GM21360 (cell line): Measurements from ENCODE around the gene PPP2R5A.

Experiments
- ATAC-seq: cut with Tn5 transposase; IDR thresholded peaks from one replicate; pipeline ENCODE4 v1.9.1; 2021; ENCODE audit warnings: mild to moderate bottlenecking, moderate library complexity; ENCODE audit not compliant: unreplicated experiment

Gene PPP2R5A

GRCh38 chr1:212284744-212285684 is at the start of gene PPP2R5A:
TSS of gene PPP2R5A (plus strand) at chr1:212285410. CDS start at chr1:212286111, 701 bp downstream.
- ATAC-seq = peak; percentile 91

GRCh38 chr1:212235857-212236256 is 49.4 kb upstream of the PPP2R5A start:
- no peak for ATAC-seq

DNA sequence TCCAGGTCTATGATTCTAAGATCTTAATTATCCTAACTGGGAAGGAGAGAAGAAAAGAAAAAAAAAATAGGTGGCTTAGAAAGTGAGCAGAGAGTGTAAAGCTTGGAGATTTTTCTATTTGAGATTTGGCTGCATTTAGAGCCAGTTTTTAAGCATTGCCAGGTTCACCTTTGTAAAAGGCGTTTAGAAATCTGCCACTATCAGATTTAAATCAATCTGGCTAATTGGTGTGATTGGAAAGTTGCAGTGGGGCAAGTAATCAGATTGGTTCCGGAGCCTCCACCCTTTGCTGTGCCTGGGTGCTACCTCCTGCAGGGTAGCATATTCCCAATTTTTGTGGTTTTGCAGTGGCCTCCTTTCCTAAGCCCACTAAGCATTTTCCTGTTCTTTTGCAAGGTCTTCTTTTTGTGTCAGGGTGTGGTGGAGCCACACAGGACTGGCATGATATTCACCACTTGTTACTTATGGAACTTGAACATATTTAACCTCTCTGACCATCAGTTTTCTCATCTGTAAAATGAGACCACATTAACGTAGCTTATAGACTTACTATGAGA is 48.5 kb upstream of the PPP2R5A start:
- no peak for ATAC-seq

GRCh38 chr1:212237651-212238050 is 47.6 kb upstream of the PPP2R5A start:
- peak; percentile 80 for ATAC-seq

DNA sequence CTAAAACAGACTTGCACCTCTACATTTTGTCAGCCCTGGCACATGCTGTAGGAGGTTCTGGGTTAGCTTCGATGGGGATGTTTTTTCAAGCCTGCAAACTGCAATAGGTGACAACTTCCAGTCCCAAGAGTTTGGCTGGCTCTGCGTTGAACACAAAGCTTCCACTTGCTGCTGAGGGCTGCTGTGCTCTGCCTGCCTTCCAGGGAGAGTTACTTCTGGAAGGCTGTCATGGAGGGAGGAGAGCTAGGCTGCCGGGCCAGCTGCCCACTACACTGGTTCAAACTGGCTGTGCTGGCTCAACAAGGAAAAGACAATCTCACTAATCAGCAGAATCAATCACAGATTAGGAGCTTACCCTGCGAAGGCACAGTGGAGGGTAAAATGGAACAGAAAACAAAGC is 46.7 kb upstream of the PPP2R5A start:
- no peak for ATAC-seq

- no peak for ATAC-seq
Observed at GRCh38 chr1:212241501-212241900, 43.7 kb upstream of the PPP2R5A start.

- ATAC-seq = no peak
Observed at GRCh38 chr1:212241957-212242287, 43.3 kb upstream of the PPP2R5A start.

GRCh38 chr1:212242288-212242984 is 42.8 kb upstream of the PPP2R5A start:
- no peak for ATAC-seq

- ATAC-seq = no peak
Observed at GRCh38 chr1:212242985-212243308, 42.3 kb upstream of the PPP2R5A start.

GRCh38 chr1:212244441-212244840 is 40.8 kb upstream of the PPP2R5A start:
- ATAC-seq = no peak

- no peak for ATAC-seq
Observed at GRCh38 chr1:212247179-212247721, 38.0 kb upstream of the PPP2R5A start.

DNA sequence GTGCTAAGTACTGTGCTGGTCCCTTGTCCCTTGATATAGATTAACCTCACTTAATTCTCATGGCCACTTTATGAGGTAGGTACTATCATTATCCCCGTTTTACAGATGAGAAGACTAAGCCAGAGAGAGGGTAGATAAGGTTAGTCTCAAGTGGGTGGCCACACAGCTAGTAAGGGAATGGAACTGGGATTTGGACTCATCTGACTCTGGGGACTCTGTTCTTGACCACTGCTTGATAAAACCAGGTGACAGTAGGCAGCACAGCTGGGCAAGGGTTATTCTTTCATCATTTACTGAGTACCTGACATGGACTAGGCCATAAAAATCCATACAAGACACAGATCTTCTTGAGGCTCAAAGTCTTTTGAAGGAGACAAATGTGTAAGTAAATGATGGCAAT is 37.2 kb upstream of the PPP2R5A start:
- no peak for ATAC-seq

GRCh38 chr1:212254853-212255363 is 30.3 kb upstream of the PPP2R5A start:
- no peak for ATAC-seq

DNA sequence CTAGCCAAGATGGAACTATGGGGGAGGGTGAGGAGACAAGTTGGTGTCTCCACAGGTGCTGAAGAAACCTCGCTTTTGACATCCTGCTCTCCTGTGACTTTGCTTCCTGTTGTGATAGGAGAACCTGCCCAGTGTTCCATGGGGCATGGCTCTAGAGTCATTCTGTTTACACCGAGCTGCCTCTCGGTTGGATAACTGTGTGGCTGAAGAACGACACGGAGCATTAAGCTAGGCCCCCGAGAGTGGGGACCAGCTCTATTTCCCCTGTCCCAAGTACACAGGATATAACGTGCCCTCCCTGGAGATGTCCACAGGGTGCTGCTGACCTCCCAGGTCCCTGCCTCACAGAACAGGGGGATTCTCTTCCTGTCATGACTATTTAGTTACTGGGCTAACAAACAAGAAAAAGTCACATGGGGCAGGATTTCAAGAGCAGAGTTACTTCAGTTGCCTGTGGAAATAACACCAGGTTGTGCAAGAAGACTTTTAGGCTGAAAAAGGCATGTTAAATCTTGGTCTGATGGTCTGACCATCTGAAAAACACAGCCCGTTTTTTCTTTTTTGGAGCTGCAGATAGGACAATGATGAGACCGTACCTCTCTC is 29.4 kb upstream of the PPP2R5A start:
- ATAC-seq = no peak

- no peak for ATAC-seq
Observed at GRCh38 chr1:212256369-212256768, 28.8 kb upstream of the PPP2R5A start.

GRCh38 chr1:212257157-212257556 is 28.1 kb upstream of the PPP2R5A start:
- ATAC-seq = no peak

DNA sequence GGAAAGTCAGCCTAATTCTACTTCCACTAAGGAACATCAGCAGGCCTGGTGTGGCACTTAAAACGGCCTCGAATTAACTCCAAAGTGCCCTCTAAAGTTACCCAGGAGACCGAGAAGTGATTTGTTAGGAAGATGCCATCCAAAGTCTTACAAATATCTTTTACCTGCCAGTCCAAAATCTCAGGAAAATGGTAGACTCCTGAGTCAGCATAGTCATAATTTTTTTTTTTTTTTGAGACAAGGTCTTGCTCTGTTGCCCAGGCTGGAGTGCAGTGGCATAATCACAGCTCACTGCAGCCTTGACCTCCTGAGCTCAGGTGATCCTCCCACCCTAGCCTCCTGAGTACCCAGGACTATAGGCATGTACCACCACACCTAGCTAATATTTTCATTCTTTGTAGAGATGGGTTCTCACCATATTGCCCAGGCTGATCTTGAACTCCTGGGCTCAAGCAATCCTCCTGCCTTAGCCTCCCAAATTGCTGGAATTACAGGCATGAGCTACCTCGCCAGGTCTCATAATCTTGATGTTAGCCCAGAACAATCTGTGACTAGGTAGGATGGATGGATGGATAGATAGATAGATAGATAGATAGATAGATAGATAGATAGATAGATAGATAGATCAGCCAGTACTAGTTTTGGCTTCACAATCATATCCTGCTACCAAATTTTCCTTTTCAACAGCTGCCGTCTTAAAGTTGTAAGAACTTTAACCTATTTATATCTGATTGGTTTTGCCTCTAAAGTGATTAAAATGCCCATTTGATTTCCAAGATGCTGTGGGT is 25.3 kb upstream of the PPP2R5A start:
- no peak for ATAC-seq

DNA sequence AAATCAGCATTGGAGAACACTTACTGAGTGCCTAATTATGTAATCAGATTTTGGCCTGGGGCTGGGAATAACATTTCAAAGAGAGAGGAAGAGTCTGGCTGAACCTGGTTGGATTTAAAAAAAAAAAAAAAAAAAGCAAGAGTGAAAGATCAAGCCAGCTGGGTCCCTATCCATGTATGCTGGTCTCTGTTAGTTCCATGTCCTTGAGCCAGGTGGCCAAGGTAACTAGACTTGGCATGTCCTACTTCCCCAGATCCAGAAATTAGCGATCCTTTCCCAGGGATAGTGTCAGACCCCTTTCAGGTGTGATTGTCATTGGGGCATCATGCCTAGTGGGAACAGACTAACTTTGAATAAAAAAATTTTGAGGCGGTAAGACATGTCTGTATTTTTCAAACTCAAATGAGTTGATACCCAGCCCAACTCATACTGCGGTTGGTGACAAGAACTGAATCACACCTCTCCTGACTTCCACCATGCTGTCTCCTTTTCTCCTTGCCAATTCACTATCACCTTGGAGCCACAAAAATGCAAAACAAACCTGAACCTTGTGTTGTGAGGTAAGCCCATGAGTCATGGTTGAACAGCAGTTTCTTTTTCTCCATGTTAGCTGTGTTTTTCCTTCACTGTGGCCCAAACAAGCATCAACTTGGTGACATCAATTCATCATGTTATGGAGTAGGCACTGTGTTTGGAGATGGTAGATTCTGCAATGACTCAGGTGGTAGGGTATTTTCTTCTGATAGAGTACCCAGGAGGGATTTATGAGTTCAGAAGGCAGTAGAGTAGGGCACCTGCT is 24.5 kb upstream of the PPP2R5A start:
- no peak for ATAC-seq

DNA sequence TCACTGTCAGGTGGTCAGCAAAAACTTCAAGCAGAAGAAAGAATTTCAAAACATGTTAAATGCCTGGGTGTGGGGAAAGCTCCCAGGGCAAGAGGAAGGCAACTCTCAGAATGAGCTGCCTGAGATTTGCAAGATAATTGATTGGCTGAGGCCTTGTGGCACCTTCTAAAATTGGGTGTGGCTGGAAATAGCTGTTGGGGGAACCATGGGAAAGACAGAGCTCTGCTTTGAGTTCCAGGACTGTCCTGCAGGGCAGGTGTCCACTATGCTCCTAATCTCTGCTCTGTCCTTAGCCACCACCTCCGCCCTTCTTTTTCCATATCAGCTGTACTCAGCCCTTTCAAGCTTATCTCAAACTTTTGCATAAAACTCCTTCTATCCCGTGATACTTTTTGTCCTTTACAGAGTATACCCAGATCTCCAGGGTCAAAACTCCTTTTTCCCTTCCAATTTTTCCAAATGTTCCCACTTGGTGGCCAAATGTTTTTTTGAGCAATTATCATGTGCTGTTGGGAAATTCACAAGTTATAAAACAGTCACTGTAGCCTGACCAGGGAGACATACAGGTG is 23.8 kb upstream of the PPP2R5A start:
- ATAC-seq = no peak
